Stimulated activated CD4-positive, alpha-beta T cell treated with anti-CD3 and anti-CD28 coated beads, Interleukin-12 subunit alpha, Interleukin-12 subunit beta, amount 100 ng/mL, for 24 hours (primary cell): ENCODE data around the gene DGCR8.

Source experiments
- DNase-seq, 2 experiments: peaks; one replicate each; pipeline ENCODE4 v3.0.0-alpha.2; 2020; ENCODE audit warnings: low read depth in 2 of 2

DGCR8 gene

DNA sequence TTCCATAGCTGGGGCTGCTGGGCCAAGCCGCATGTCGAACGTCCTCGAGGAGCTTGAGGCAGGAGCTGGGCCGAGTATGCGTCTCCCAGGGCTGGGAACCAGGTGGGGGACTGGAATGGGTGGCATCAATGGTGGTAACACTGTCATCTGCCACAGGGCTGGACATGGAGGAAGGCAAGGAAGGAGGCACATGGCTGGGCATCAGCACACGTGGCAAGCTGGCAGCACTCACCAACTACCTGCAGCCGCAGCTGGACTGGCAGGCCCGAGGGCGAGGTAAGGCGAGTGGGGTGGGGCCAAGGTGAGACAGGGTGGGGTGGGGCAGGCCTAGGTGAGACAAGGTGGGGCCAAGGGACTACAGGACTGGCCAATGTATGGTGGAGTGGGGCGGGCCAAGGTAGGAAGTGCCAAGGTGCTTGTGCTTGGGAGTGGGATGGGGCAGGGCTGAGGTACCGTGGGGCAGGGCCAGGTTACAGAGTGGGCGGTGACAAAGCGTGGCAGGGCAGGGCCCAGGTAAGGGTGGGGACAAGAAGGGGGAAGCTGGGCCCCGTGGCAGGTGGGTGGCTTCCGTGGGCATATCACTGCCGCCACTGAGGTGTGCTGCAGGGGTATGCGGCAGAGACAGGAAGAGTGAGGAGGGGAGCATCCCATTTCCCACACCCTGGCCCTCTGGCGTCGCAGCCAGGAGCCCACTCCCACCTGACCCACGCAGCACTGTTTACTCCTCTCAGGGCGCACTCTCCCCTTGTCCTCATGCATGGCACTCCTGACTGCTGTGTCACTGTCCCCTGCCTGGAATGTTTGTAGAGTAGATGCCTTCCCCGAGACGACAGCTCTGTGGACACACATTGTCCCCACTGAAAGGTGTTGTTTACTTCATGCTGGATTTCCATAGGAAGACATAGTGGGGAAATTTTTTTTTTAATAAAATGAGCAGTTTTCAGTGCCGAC is 27.5 kb upstream of the DGCR8 start:
- DNase-seq = no peak

DNA sequence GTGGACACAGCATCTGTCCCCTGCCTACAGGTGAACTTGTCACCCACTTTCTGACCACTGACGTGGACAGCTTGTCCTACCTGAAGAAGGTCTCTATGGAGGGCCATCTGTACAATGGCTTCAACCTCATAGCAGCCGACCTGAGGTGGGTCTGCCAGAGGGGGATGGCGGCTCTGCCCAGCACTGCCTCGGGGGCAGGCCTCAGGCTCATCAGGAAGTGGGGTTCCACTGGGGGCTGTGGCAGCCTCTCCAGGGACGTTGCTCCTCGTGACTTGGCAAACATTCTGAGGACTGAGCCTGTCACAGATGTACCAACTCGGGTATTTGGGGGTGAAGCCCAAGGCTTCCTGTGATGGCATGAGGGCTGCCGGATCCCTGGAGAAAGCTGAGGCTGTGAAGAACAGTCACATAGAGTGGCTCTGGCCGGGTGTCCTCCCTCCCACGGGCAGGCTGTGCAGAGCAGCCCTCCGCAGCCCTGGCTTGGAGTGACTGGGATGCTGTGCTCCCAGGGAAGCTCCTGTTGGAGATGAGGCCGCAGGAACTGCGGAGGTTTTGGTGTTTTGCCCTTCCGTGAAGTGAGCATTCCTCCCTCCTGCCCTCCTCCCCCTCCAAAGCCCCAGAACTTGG is 26.5 kb upstream of the DGCR8 start:
- no peak for DNase-seq

DNA sequence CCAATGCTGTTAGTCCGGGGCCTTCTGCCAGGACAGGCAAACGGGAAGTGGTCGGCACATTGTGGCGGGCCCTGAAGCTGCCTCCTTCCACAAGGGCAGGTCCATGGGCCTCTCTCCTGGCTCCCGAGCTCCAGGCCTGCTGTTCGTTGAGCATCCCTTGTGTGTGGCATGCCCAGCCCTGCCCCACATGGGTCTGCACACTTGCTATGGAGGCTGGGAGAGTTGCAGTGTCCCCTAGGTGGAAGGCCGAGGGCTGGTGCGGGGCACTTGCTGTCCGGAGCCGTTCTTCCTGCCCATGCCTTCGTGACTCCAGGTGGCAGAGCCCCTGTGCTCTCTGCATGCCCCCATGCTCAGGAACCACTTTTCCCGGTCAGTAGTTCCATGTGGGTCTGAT is 26.0 kb upstream of the DGCR8 start:
- DNase-seq = no peak

DNA sequence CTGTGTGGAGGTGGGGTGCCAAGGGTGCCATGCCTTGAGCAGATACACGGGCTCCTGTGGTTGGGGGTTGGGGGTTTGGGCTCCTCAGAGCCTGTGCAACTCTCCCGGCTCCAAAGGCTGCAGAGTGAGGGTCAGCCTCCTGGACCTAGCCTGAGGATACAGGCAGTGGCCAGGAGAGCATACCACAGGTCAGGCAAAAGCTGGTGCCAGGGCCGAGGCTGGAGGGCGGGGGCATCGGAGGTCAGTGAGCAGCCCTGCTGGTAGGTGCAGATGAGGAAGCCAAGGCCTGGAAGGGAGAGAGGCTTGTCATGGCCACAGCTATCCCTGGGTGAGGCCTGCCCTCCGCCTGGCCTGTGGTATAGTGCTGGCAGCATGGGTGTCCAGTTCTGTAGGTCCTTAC is 25.6 kb upstream of the DGCR8 start:
- no peak for DNase-seq

DNA sequence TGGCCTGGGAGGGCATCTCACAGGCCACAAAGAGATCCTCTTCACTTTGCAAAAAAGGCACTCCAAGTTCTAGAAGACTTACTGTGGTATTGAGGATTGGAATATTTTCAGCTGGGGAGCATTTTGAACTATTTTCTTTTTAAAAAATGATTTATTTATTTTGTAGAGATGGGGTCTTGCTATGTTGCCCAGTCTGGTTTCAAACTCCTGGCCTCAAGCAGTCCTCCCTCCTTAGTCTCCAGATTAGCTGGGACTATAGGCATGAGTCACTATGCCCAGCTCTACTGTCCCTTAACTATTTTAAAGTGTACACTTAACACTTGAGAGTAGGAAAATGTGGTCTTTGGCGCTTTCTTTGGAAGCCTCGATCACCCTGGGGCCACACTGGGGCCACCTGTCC is 24.9 kb upstream of the DGCR8 start:
- DNase-seq = no peak

DNA sequence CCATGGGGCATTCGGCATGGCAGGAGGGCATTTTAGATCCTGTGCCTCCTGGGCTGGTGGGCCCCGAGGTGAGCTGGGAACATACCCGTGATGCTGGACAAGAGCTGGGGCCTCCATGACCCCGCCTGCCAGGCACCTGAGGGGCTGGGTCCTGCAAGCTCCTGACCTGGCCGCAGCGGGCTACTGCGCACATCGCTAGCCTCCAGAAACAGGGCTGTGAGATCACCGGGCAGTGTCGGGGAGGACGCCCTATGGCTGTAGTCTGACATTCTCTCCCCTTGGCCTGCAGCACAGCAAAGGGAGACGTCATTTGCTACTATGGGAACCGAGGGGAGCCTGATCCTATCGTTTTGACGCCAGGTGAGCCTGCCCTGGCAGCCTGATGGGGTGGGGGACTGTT is 24.4 kb upstream of the DGCR8 start:
- no peak for DNase-seq

DNA sequence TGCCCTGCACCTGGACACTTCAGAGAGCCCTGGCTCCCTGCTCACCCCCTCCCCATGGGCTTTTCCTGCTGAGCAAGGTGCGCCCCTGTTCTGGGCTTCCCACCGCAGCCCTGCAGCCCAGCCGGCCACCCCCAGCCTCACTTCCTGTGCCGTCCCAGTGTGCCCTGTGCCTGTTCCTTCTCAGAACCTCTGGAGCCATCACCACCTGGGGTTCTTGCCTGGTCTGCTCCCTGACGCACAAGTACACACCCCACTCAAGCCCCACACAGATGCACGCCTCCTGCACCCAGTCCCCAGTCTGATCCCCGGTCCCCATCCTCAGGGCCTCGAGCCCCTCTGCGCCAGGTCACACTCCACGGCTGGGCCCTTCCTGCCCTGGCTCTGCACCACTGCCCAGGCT is 23.9 kb upstream of the DGCR8 start:
- no peak for DNase-seq

DNA sequence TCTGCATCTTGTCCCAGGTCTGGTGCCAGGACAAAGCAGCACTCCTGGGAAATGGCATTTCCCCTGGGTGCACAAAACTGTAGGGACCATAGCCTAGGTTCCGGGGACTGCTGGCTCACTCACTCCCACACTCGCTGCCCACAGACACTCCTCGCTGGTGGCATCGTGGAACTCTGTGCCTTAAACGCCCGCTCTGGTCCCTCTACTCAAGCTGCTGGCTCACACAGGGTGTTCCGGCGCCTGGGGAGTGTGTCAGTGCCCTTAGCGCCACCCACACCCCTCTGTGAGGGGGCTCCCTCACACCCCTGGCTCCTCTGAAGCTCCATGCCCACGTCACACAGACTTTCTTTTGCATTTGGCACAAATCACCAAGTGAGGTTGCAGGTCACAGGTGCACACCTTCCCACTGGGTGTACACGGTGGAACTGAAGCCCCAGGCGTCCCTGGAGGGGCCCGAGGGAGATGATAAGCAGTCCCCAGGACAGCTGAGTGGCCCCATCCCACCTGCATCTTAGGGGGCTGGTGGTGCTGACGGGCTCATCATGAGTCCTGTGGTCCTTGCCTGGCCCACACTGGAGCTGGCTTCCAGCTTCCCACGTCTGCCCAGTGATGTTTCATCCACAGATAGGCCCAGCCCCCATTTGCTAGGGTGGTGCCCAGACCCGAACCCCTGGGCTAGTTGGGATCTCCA is 23.2 kb upstream of the DGCR8 start:
- no peak for DNase-seq

DNA sequence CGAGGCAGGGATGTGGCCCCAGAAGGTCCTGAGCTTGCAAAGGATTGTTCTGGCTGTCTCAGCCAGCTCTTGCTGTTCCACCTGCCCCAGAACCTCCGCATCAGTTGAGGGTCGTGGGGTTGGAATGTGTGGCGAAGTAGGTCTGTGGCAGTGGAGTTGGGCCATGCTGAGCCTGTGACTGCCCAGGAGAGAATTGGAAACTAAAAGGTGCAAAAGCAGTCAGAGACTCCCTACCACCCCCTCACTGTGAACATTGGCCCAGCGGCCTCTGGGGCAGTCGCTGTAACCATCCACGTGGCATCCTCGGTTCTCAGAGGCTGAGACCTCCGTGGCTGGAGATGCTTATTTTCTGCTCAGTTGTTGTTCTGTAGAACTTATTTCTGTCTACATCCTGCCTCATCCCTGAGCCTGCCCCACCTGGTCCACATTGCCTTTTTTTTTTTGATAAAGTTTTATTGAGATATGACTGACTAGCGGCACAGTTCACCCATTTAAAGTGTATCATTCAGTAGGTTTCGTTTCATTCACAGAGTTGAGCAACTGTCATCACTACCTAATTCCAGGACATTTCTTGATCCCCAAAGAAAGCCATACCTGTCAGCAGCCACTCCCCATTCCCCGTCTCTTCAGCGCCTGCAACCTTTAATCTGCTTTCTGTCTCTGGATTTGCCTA is 22.3 kb upstream of the DGCR8 start:
- no peak for DNase-seq

DNA sequence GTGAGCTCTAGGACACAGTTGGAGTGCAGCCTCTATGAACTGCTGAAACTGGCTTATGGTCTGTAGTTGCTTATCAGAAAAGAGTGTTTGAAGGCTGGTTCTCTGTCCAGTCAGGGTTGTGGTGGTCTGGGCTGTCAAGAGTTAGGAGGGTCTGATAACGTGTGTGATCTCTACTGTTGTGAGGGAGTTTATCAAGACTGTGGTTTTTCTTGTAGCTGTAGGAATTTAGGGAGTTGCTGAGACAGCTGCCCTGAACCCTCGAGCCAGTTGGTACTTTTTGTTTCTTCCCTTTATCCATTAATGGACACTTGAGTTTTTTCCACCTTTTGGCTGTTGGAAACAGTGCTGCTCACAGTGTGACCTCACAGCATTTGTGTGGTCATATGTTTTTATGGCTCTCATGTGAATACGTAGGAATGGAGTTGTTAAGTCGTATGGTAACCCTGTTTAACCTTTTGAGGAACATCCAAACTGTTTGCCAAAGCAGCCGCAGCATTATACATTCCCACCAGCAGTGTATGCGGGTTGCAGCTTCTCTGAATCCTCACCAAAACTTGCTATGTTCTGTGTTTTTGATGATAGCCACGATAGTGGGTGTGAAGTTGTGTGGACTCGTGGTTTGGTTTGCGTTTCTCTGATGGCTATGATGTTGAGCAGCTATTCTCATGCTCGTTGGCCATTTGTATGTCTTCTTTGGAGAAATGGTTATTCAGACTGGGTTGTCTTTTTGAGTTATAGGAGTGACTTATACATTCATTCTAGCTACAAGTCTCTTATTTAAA is 20.9 kb upstream of the DGCR8 start:
- no peak for DNase-seq

DNA sequence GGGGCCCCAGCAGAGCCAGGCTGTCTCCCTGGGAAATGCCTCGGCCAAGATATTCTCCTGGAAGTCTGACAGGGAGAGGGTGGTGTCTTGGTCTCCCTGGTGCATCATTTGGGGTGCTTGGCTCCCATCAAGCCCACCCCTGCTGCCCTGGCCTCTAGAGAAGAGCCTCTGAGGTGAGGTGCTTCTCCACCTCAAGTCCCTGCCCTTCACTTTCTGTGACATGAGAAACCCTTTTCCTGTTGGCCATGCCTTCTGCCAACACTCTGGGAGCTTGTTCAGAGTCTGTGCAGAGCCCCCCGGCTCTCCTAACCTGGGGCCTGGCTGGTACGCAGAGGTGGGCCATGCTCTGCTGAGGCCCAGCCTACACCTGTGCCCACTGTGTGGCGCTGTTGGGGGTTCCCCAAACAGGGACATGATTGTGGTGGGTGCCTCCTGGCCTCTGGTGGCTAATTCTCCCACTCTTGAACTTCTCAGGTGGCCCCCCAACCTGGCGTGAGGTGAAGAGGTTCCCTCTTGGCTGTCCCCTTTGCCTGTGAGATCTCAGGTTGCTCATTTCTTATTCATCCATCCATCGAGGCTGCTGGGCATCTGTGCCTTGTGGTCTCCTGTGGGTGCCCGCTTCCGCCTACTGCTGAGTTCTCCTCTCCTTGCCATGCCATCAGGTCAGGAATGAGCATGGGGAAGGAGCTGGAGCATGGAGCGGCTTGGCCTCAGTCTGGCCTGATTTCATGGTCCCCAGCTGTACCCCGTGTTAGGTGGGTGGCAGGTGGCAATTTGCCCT is 19.2 kb upstream of the DGCR8 start:
- DNase-seq = no peak

DNA sequence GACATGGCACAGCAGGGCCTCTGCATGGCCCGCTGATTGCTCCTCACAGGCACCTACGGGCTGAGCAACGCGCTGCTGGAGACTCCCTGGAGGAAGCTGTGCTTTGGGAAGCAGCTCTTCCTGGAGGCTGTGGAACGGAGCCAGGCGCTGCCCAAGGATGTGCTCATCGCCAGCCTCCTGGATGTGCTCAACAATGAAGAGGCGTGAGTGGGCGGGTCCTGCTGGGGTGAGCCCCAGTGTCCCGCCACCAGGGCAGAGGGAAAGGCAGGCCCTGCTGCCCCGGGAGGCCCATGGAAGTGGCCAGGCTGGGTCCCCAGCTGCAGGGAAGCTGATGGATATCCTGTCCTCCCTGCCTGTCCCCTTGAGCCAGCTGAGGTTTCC is 18.6 kb upstream of the DGCR8 start:
- no peak for DNase-seq

DNA sequence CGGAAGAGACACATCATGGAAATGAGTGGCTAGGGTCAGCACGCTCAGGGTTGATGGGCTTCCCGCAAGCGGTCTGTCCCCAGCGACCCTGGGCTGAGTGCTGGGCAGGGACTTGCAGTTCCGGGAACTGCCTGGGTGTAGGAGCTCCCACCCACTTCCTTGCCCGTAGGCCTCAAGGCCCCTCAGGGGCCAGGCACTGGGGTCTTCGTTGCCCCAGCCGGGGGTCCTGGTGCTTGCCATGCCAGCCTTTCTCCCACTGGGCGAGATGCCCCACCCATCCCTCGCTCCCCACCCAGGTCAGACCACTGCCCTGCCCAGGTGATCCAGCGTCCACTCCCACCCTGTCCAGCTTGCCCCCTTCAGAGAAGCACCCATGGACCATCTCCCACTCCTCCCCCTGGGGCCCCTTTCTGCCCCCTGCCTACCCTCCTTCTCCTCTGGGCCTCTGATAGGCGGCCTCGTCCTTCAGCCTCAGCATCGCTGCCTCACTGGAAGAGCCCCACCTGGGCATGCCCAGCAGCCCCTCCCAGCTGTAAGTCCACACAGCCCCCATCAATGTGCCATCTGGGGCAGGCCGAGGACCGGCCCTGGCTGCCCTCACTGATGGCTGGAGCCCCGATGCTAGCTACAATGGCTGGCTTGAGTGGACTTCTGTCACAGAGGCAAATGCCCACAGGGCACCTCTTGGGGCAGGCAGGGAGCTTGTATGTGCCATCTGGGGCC is 17.8 kb upstream of the DGCR8 start:
- no peak for DNase-seq

DNA sequence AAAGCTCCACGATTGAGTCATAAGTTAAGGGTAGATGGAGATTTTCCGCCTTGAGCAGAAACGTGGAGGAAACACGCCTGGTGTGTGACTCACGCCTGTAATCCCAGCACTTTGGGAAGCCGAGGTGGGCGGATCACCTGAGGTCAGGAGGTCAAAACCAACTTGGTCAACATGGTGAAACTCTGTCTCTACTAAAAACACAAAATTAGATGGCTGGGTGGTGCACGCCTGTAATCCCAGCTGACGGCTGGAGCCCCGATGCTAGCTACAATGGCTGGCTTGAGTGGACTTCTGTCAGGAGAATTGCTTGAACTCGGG is 17.3 kb upstream of the DGCR8 start:
- DNase-seq = no peak

DNA sequence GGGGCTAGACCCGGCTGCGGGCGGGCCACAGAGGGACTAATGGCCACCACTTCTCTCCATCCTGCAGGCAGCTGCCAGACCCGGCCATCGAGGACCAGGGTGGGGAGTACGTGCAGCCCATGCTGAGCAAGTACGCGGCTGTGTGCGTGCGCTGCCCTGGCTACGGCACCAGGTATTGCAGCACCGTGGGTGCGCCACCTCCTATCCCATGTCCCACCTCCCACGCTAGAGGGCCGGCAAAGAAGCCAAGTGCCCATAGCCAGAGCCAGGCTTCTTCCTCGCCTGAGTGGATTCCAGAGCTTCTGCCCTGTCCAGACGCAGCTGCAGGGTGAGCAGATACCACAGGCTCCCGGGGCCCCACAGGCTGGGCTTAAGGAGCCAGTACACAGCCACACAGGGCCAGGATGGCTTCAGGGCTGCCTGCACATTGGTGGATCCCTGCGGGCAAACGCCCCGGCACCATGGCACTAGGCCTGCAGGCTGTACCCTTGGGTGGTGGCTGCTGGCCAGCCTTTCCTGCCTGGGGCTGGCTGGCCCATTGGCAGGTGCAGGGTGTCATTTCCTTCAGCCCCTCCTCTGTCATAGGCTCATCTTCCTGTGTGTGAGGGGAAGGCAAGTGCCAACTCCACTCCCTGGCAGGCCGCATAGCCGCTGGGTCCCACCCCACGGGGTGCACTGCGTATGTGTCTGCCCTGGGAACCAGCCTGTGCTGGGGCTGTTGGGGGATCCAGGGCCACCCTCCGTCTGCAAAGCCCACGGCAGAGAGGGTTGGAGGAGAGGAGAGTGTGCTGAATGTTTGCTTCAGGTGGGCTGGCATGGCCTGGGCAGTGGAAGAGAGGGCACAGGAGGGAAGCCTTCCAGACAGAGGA is 16.5 kb upstream of the DGCR8 start:
- DNase-seq = no peak

DNA sequence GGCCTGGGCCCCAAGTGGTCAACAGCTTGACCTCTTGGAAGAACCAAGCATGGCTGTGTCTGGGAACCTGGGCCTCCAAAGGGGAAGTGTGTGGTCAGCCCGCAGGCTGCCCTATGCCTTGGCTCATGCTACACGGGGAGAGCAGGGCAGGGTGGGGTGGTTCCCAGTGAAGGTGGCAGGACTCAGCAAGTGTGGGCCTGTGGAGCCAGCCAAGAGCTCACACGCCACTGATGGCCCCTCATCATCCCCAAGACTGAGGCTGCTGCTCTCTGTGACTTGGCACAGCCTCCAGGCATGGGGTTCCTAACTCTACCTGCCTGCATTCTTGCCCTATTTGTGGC is 15.9 kb upstream of the DGCR8 start:
- no peak for DNase-seq

DNA sequence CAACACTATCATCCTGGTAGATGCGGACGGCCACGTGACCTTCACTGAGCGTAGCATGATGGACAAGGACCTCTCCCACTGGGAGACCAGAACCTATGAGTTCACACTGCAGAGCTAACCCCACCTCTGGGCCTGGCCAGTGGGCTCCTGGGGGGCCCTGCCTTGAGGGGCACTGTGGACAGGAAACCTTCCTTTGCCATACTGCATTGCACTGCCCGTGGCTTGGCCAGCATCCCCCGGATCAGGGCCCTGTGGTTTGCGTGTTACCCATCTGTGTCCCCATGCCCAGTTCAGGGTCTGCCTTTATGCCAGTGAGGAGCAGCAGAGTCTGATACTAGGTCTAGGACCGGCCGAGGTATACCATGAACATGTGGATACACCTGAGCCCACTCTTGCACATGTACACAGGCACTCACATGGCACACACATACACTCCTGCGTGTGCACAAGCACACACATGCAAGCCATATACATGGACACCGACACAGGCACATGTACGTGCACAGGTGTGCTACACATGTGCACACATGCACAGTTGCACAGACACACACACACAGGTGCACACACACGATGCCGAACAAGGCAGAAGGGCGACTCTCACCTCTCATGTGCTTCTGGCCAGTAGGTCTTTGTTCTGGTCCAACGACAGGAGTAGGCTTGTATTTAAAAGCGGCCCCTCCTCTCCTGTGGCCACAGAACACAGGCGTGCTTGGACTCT is 15.3 kb upstream of the DGCR8 start:
- no peak for DNase-seq

DNA sequence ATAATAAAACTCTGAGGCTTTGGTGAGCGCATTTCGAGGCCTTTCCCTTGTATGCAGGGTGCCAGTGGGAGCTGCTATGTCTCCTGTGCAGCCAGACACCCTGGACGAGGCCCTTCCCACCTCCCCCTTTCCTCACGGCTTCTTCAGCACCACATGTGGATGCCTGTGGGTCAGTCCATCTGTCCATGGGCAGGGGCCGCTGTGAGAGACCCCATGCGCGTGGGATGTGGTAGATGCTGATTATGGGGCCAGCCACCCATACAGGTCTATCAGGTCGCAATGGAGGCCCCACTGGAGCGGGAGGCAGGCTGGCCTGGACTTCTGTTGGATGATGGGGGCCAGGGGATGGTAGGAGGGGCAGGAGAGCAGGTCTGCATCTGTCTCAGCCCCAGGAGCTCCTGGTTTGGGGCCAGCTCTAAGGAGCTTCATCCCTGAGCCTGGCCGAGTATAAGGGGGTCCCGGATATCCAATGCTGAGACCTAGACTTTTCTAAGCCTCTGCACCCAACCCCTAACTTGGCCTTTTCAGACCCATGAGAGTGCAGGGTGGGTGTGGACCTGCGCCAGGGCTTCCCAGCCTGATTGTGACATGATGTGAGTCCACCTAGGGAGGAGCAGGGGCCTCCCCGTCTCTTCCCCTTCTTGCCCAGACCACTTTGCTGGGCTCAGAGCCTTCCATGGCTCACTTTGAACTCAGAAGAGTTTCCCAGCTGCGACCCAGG is 14.0 kb upstream of the DGCR8 start:
- DNase-seq = no peak
